Gastrocnemius medialis (tissue), 4 donors: ENCODE results near the gene TEX2.

Source experiments
- CTCF ChIP-seq, 5 experiments: fragments of 450-650 bp in 3 of 5; fragments of 200-600 bp in 2 of 5; sonication (generic) in 2 of 5; IDR thresholded peaks in 4 of 5; conservative IDR thresholded peaks in 1 of 5; 1 replicate in 4 of 5; 2 replicates in 1 of 5; pipeline ENCODE4 v1.5.1; 2016 to 2019; ENCODE audit warnings: antibody characterized with exemption in 5 of 5, mild to moderate bottlenecking in 3 of 5, moderate library complexity in 3 of 5
- POLR2A ChIP-seq, 2 donors: fragments of 450-650 bp; IDR thresholded peaks; one replicate each; pipeline ENCODE4 v1.6.1; 2017; ENCODE audit warnings: antibody characterized with exemption in 2 of 2, mild to moderate bottlenecking in 2 of 2, moderate library complexity in 2 of 2

- no peak for TF ChIP-seq CTCF (IDR thresholded peaks at IDR 0.05 in 4 of 5, conservative IDR thresholded peaks at IDR 0.05 in 1 of 5)
- no peak for TF ChIP-seq POLR2A (IDR thresholded peaks at IDR 0.05)
Measured at GRCh38 chr17:64109400-64109799, 153.7 kb downstream of the TEX2 start.
